Activated naive CD8-positive, alpha-beta T cell (primary cell): ENCODE data around the gene ADRA1B.

Experiments used
- H3K27ac Mint-ChIP-seq: one replicate; pipeline ENCODE4 v1.8.0; 2021; ENCODE audit warnings: mixed read lengths
- H3K27me3 Mint-ChIP-seq: one replicate; pipeline ENCODE4 v1.8.0; 2021; ENCODE audit warnings: mixed read lengths
- H3K36me3 Mint-ChIP-seq: one replicate; pipeline ENCODE4 v1.8.0; 2021; ENCODE audit warnings: mixed read lengths
- H3K4me1 Mint-ChIP-seq: one replicate; pipeline ENCODE4 v1.8.0; 2021; ENCODE audit warnings: low read depth, mixed read lengths
- H3K4me3 Mint-ChIP-seq: one replicate; pipeline ENCODE4 v1.8.0; 2021; ENCODE audit warnings: mild to moderate bottlenecking, mixed read lengths
- H3K9me3 Mint-ChIP-seq: one replicate; pipeline ENCODE4 v1.8.0; 2021; ENCODE audit warnings: low read depth, mixed read lengths

Gene ADRA1B

GRCh38 chr5:159909126-159909525 lies 7.2 kb upstream of the ADRA1B start:
- Mint-ChIP-seq H3K4me1 (peaks cover 5% of the 10 kb centered on the region), H3K27me3 (peaks cover 5% of the 10 kb centered on the region)

GRCh38 chr5:159910207-159910842 lies 6.0 kb upstream of the ADRA1B start:
- no peak overlapping the region for H3K27ac Mint-ChIP-seq
- H3K36me3 Mint-ChIP-seq: no peaks in the 10 kb centered on the region
- no peak overlapping the region for H3K4me3 Mint-ChIP-seq
- peaks cover 9% of the 10 kb centered on the region for H3K27me3 Mint-ChIP-seq
- H3K9me3 Mint-ChIP-seq: no peaks in the 10 kb centered on the region
- H3K4me1 Mint-ChIP-seq: peaks cover 3% of the 10 kb centered on the region

More at GRCh38 chr5:159909126-159909525, 7.2 kb upstream of the ADRA1B start:
- Mint-ChIP-seq H3K27ac (no peak overlapping the region), H3K9me3 (no peaks in the 10 kb centered on the region), H3K36me3 (no peaks in the 10 kb centered on the region), H3K4me3 (no peak overlapping the region)

- peaks cover 13% of the 10 kb centered on the region for H3K27me3 Mint-ChIP-seq
- no peak overlapping the region for H3K27ac Mint-ChIP-seq
- H3K4me1 Mint-ChIP-seq: peaks cover 2% of the 10 kb centered on the region
- no peaks in the 10 kb centered on the region for H3K9me3 Mint-ChIP-seq
- H3K4me3 Mint-ChIP-seq: no peak overlapping the region
- no peaks in the 10 kb centered on the region for H3K36me3 Mint-ChIP-seq
These were observed 5.4 kb upstream of the ADRA1B start for GRCh38 chr5:159910843-159911229.

GRCh38 chr5:159911349-159911748 lies 4.9 kb upstream of the ADRA1B start:
- Mint-ChIP-seq H3K27me3 (peaks cover 13% of the 10 kb centered on the region), H3K4me1 (peaks cover 2% of the 10 kb centered on the region), H3K36me3 (no peaks in the 10 kb centered on the region), H3K9me3 (no peaks in the 10 kb centered on the region), H3K27ac (no peak overlapping the region), H3K4me3 (no peak overlapping the region)

GRCh38 chr5:159912033-159912800 lies 4.1 kb upstream of the ADRA1B start:
- Mint-ChIP-seq H3K27me3 (peaks cover 17% of the 10 kb centered on the region), H3K36me3 (no peaks in the 10 kb centered on the region)

GRCh38 chr5:159913048-159913447 lies 3.2 kb upstream of the ADRA1B start:
- Mint-ChIP-seq H3K9me3 (no peaks in the 10 kb centered on the region), H3K4me3 (no peak overlapping the region), H3K4me1 (peaks cover 8% of the 10 kb centered on the region), H3K27me3 (peaks cover 22% of the 10 kb centered on the region), H3K36me3 (no peaks in the 10 kb centered on the region), H3K27ac (no peak overlapping the region)

More at GRCh38 chr5:159912033-159912800, 4.1 kb upstream of the ADRA1B start:
- Mint-ChIP-seq H3K4me1 (peaks cover 7% of the 10 kb centered on the region), H3K4me3 (no peak overlapping the region), H3K27ac (no peak overlapping the region), H3K9me3 (no peaks in the 10 kb centered on the region)

- Mint-ChIP-seq H3K27ac (no peak overlapping the region), H3K27me3 (peaks cover 22% of the 10 kb centered on the region), H3K4me1 (peaks cover 8% of the 10 kb centered on the region)
These were observed 2.8 kb upstream of the ADRA1B start for GRCh38 chr5:159913501-159913900.

GRCh38 chr5:159916841-159917761 lies 819 bp downstream of the ADRA1B start:
- H3K9me3 Mint-ChIP-seq: no peaks in the 10 kb centered on the region
- H3K4me3 Mint-ChIP-seq: peak overlapping the region; percentile 70
- no peaks in the 10 kb centered on the region for H3K36me3 Mint-ChIP-seq
- peaks cover 31% of the 10 kb centered on the region for H3K27me3 Mint-ChIP-seq
- H3K4me1 Mint-ChIP-seq: peaks cover 8% of the 10 kb centered on the region
- no peak overlapping the region for H3K27ac Mint-ChIP-seq

More at GRCh38 chr5:159913501-159913900, 2.8 kb upstream of the ADRA1B start:
- Mint-ChIP-seq H3K9me3 (no peaks in the 10 kb centered on the region), H3K36me3 (no peaks in the 10 kb centered on the region), H3K4me3 (no peak overlapping the region)

GRCh38 chr5:159917994-159918393 lies 1.7 kb downstream of the ADRA1B start:
- H3K36me3 Mint-ChIP-seq: no peaks in the 10 kb centered on the region
- H3K4me3 Mint-ChIP-seq: peak overlapping the region; percentile 21
- no peaks in the 10 kb centered on the region for H3K9me3 Mint-ChIP-seq
- no peak overlapping the region for H3K27ac Mint-ChIP-seq
- peaks cover 8% of the 10 kb centered on the region for H3K4me1 Mint-ChIP-seq
- H3K27me3 Mint-ChIP-seq: peaks cover 31% of the 10 kb centered on the region

GRCh38 chr5:159921721-159922120 lies 5.4 kb downstream of the ADRA1B start:
- Mint-ChIP-seq H3K27ac (no peak overlapping the region), H3K36me3 (no peaks in the 10 kb centered on the region), H3K27me3 (peaks cover 25% of the 10 kb centered on the region), H3K9me3 (no peaks in the 10 kb centered on the region), H3K4me3 (no peak overlapping the region), H3K4me1 (peaks cover 6% of the 10 kb centered on the region)

- no peaks in the 10 kb centered on the region for H3K9me3 Mint-ChIP-seq
- H3K4me1 Mint-ChIP-seq: no peaks in the 10 kb centered on the region
- peaks cover 21% of the 10 kb centered on the region for H3K27me3 Mint-ChIP-seq
- H3K27ac Mint-ChIP-seq: no peak overlapping the region
- no peaks in the 10 kb centered on the region for H3K36me3 Mint-ChIP-seq
- H3K4me3 Mint-ChIP-seq: no peak overlapping the region
These were observed 6.7 kb downstream of the ADRA1B start for GRCh38 chr5:159923008-159923407.

- Mint-ChIP-seq H3K36me3 (no peaks in the 10 kb centered on the region), H3K9me3 (no peaks in the 10 kb centered on the region), H3K4me1 (no peaks in the 10 kb centered on the region), H3K27me3 (peaks cover 18% of the 10 kb centered on the region), H3K4me3 (no peak overlapping the region), H3K27ac (no peak overlapping the region)
These were observed 12.0 kb downstream of the ADRA1B start for GRCh38 chr5:159928122-159928909.

- Mint-ChIP-seq H3K4me1 (no peaks in the 10 kb centered on the region), H3K27ac (no peak overlapping the region), H3K4me3 (no peak overlapping the region), H3K36me3 (no peaks in the 10 kb centered on the region), H3K27me3 (peaks cover 18% of the 10 kb centered on the region), H3K9me3 (no peaks in the 10 kb centered on the region)
These were observed 12.9 kb downstream of the ADRA1B start for GRCh38 chr5:159929176-159929575.
